OCI-LY1 (cell line): ENCODE results near the gene NAA20.

Experiments
- H2AFZ ChIP-seq: fragments of 200-600 bp; sonication (generic), shearing (Covaris generic); 2 replicates; pipeline ENCODE4 v1.6.0; 2014; ENCODE audit warnings: antibody characterized with exemption, mild to moderate bottlenecking, low read length
- H3F3A ChIP-seq: fragments of 200-600 bp; sonication (generic), shearing (Covaris generic); 2 replicates; pipeline ENCODE4 v1.6.0; 2014; ENCODE audit warnings: mild to moderate bottlenecking, antibody characterized with exemption, low read length, moderate library complexity; ENCODE audit not compliant: insufficient read depth
- H3K27ac ChIP-seq: fragments of 200-600 bp; sonication (generic); 2 replicates; pipeline ENCODE4 v1.5.1; 2014; ENCODE audit warnings: low read length, mixed run types, mild to moderate bottlenecking, low read depth; ENCODE audit not compliant: poor library complexity, severe bottlenecking
- H3K27me3 ChIP-seq: fragments of 200-600 bp; sonication (generic); 2 replicates; pipeline ENCODE4 v1.6.0; 2014; ENCODE audit warnings: antibody characterized with exemption, mild to moderate bottlenecking, low read length, moderate library complexity; ENCODE audit not compliant: insufficient read depth
- H3K36me3 ChIP-seq: fragments of 200-600 bp; sonication (generic); 2 replicates; pipeline ENCODE4 v1.6.1; 2014; ENCODE audit warnings: mild to moderate bottlenecking, antibody characterized with exemption, low read length, moderate library complexity, mixed read lengths; ENCODE audit not compliant: insufficient read depth
- H3K4me1 ChIP-seq: fragments of 200-600 bp; sonication (generic); 2 replicates; pipeline ENCODE4 v1.5.1; 2014; ENCODE audit warnings: mild to moderate bottlenecking, low read length, moderate library complexity; ENCODE audit not compliant: insufficient read depth, severe bottlenecking
- H3K4me2 ChIP-seq: fragments of 200-600 bp; sonication (generic), shearing (Covaris generic); 2 replicates; pipeline ENCODE4 v1.6.1; 2014; ENCODE audit warnings: low read length
- H3K4me3 ChIP-seq: fragments of 200-600 bp; sonication (generic); 2 replicates; pipeline ENCODE4 v1.5.1; 2014; ENCODE audit warnings: low read length, low read depth, mild to moderate bottlenecking, mixed read lengths; ENCODE audit not compliant: poor library complexity, severe bottlenecking
- H3K79me2 ChIP-seq: fragments of 200-600 bp; shearing (Covaris generic); 2 replicates; pipeline ENCODE4 v1.6.1; 2016; ENCODE audit warnings: mixed run types, low read length, mixed read lengths; ENCODE audit not compliant: insufficient read depth
- H3K9ac ChIP-seq: fragments of 200-600 bp; sonication (generic), shearing (Covaris generic); 2 replicates; pipeline ENCODE4 v1.6.1; 2014; ENCODE audit warnings: mild to moderate bottlenecking, low read length, mixed read lengths
- H3K9me2 ChIP-seq: fragments of 200-600 bp; sonication (generic), shearing (Covaris generic); 2 replicates; pipeline ENCODE4 v1.6.1; 2014; ENCODE audit warnings: low read depth, mild to moderate bottlenecking, low read length, mixed read lengths
- H3K9me3 ChIP-seq: fragments of 200-600 bp; shearing (Covaris generic); 2 replicates; pipeline ENCODE4 v1.6.1; 2014; ENCODE audit warnings: low read length, mixed read lengths
- H4K20me1 ChIP-seq: fragments of 200-600 bp; sonication (generic), shearing (Covaris generic); 2 replicates; pipeline ENCODE4 v1.6.0; 2016; ENCODE audit warnings: mild to moderate bottlenecking, low read length; ENCODE audit not compliant: insufficient read depth
- CTCF ChIP-seq: fragments of 200-600 bp; sonication (generic), shearing (Covaris generic); IDR thresholded peaks from 2 replicates; pipeline ENCODE4 v1.5.1; 2017; ENCODE audit warnings: mild to moderate bottlenecking, antibody characterized with exemption, low read length, moderate library complexity, mixed read lengths
- EZH2 ChIP-seq: fragments of 200-600 bp; sonication (generic), shearing (Covaris generic); IDR thresholded peaks from 2 replicates; pipeline ENCODE4 v1.8.0; 2017; ENCODE audit warnings: borderline replicate concordance, mixed run types, mild to moderate bottlenecking, antibody characterized with exemption, low read length, moderate library complexity, mixed read lengths

The NAA20 gene

GRCh38 chr20:19996222-19996621 lies 20.9 kb upstream of the NAA20 start:
- no peaks in the 10 kb centered on the region for H3K27me3 ChIP-seq
- no peaks in the 10 kb centered on the region for H4K20me1 ChIP-seq
- no peak overlapping the region for H3K4me2 ChIP-seq

GRCh38 chr20:19996917-19997316 lies 20.2 kb upstream of the NAA20 start:
- H3K4me1 ChIP-seq, result no peaks in the 10 kb centered on the region
- H3K27ac ChIP-seq, result no peak overlapping the region
- no peak overlapping the region for H3K4me2 ChIP-seq
- no peak overlapping the region for H3K4me3 ChIP-seq
- H3K27me3 ChIP-seq, result no peaks in the 10 kb centered on the region
- H3K9me2 ChIP-seq, result no peaks in the 10 kb centered on the region
- no peaks in the 10 kb centered on the region for H3F3A ChIP-seq
- no peak for TF ChIP-seq EZH2
- TF ChIP-seq CTCF, result no peak
- H3K79me2 ChIP-seq, result no peaks in the 10 kb centered on the region
- H3K36me3 ChIP-seq, result no peaks in the 10 kb centered on the region
- no peaks in the 10 kb centered on the region for H4K20me1 ChIP-seq
- H2AFZ ChIP-seq, result no peak overlapping the region
- no peaks in the 10 kb centered on the region for H3K9me3 ChIP-seq
- H3K9ac ChIP-seq, result no peak overlapping the region

More at GRCh38 chr20:19996222-19996621, 20.9 kb upstream of the NAA20 start:
- Histone ChIP-seq H3K36me3 (no peaks in the 10 kb centered on the region), H3K9me2 (no peaks in the 10 kb centered on the region), H3K4me3 (no peak overlapping the region), H3K4me1 (no peaks in the 10 kb centered on the region), H2AFZ (no peak overlapping the region), H3K9me3 (no peaks in the 10 kb centered on the region), H3K27ac (no peak overlapping the region), H3F3A (no peaks in the 10 kb centered on the region), H3K79me2 (no peaks in the 10 kb centered on the region), H3K9ac (no peak overlapping the region)
- TF ChIP-seq EZH2, result no peak
- no peak for TF ChIP-seq CTCF

GRCh38 chr20:19998990-19999705 lies 18.0 kb upstream of the NAA20 start:
- H3K27ac ChIP-seq, result no peak overlapping the region
- no peaks in the 10 kb centered on the region for H3K9me2 ChIP-seq
- no peak overlapping the region for H3K4me2 ChIP-seq
- no peak for TF ChIP-seq EZH2
- no peaks in the 10 kb centered on the region for H3K36me3 ChIP-seq
- no peaks in the 10 kb centered on the region for H3F3A ChIP-seq
- H3K9me3 ChIP-seq, result no peaks in the 10 kb centered on the region
- H3K79me2 ChIP-seq, result no peaks in the 10 kb centered on the region
- H2AFZ ChIP-seq, result no peak overlapping the region
- no peak overlapping the region for H3K9ac ChIP-seq
- no peaks in the 10 kb centered on the region for H4K20me1 ChIP-seq
- no peaks in the 10 kb centered on the region for H3K4me1 ChIP-seq
- no peaks in the 10 kb centered on the region for H3K27me3 ChIP-seq
- no peak overlapping the region for H3K4me3 ChIP-seq
